HepG2 (cell line): ENCODE results near the gene ATOH8. TPM values are rescaled to one million over a fixed set of nuclear protein-coding genes. Genes with fewer than 3 reads are reported as not detected.

ENCODE experiments used
- ATAC-seq: fragments of 200-7000 bp; cut with Tn5 transposase; 3 replicates; pipeline ENCODE4 v1.9.1; 2020; ENCODE audit warnings: mild to moderate bottlenecking, moderate library complexity
- BruUV-seq: library from RNA; stranded (reverse); fragments of 400-500 nt; replicated peaks from 2 replicates; lab custom pipeline; 2021; lab: Mats Ljungman, UMichigan
- CTCF ChIA-PET: fragments of 300-600 bp; formaldehyde crosslinking; extraction: SDS; loops from one replicate; lab custom pipeline; 2021; ENCODE audit warnings: low total read pairs, inconsistent platforms, low intra/inter-chr PET ratio; lab: Yijun Ruan, JAX
- POLR2A ChIA-PET: fragments of 350-600 bp; sonication (Branson Sonifier 250); formaldehyde crosslinking; loops from one replicate; lab custom pipeline; 2020; ENCODE audit warnings: antibody characterized with exemption, inconsistent platforms; lab: Yijun Ruan, JAX
- DNase-seq: peaks from one replicate; pipeline ENCODE4 v3.0.0-alpha.2; 2015; ENCODE audit warnings: low spot score
- FAIRE-seq: peaks from 3 replicates; lab custom pipeline; 2011; peaks lifted over from hg19 to GRCh38; lab: Jason Lieb, UNC
- H2AFZ ChIP-seq: one replicate; pipeline ENCODE4 v1.6.1; 2011; ENCODE audit warnings: low read length, inconsistent platforms
- H3K27ac ChIP-seq: fragments of 300-600 bp; 3 replicates; pipeline ENCODE4 v1.8.0; 2011; ENCODE audit warnings: mixed run types, mild to moderate bottlenecking, mixed read lengths, low read length, inconsistent platforms; ENCODE audit not compliant: insufficient read depth; ENCODE audit errors: extremely low read length
- H3K27me3 ChIP-seq, 2 experiments: fragments of 200-600 bp in 1 of 2; 2 replicates in 1 of 2; 3 replicates in 1 of 2; pipeline versions ENCODE4 v1.6.0 to v1.8.0; 2011; ENCODE audit warnings: low read length in 2 of 2, mild to moderate bottlenecking in 2 of 2, moderate library complexity in 2 of 2, inconsistent platforms in 1 of 2; ENCODE audit not compliant: insufficient read depth in 2 of 2, control insufficient read depth in 1 of 2
- H3K36me3 ChIP-seq, 2 experiments: fragments of 200-600 bp in 1 of 2; replicated peaks in 1 of 2; 2 replicates in 1 of 2; 3 replicates in 1 of 2; pipeline versions ENCODE4 v1.5.1 to v1.8.0; 2011; ENCODE audit warnings: low read length in 2 of 2, inconsistent platforms in 1 of 2; ENCODE audit not compliant: insufficient read depth in 2 of 2, control insufficient read depth in 1 of 2
- H3K4me1 ChIP-seq: 2 replicates; pipeline ENCODE4 v1.5.1; 2012; ENCODE audit warnings: low read length, inconsistent platforms; ENCODE audit not compliant: insufficient read depth
- H3K4me2 ChIP-seq: 2 replicates; pipeline ENCODE4 v1.6.0; 2011; ENCODE audit warnings: low read depth, low read length, inconsistent platforms
- H3K4me3 ChIP-seq, 3 experiments: fragments of 200-600 bp in 1 of 3; sonication (generic), shearing (Covaris generic) in 1 of 3; replicated peaks in 1 of 3; 2 replicates each; pipeline ENCODE4 v1.5.1; 2011 to 2016; ENCODE audit warnings: low read length in 3 of 3, inconsistent platforms in 2 of 3, low read depth in 2 of 3, mild to moderate bottlenecking in 2 of 3, control low read depth in 1 of 3, mixed read lengths in 1 of 3; ENCODE audit not compliant: insufficient read depth in 1 of 3
- H3K79me2 ChIP-seq: one replicate; pipeline ENCODE4 v1.6.1; 2011; ENCODE audit warnings: low read length, inconsistent platforms; ENCODE audit not compliant: insufficient read depth
- H3K9ac ChIP-seq: 2 replicates; pipeline ENCODE4 v1.6.0; 2011; ENCODE audit warnings: mild to moderate bottlenecking, low read depth, low read length, inconsistent platforms; ENCODE audit not compliant: insufficient read depth
- H3K9me3 ChIP-seq: 2 replicates; pipeline ENCODE4 v1.5.1; 2012; ENCODE audit warnings: mild to moderate bottlenecking, low read length
- H4K20me1 ChIP-seq: 2 replicates; pipeline ENCODE4 v1.6.0; 2011; ENCODE audit warnings: inconsistent platforms, mild to moderate bottlenecking, low read length, moderate library complexity; ENCODE audit not compliant: insufficient read depth
- ATF4 ChIP-seq, 2 experiments: fragments of 450-650 bp in 1 of 2; sonication (generic) in 1 of 2; formaldehyde crosslinking; IDR thresholded peaks; 2 replicates each; pipeline versions ENCODE4 v1.5.0 to v1.8.0; 2020 to 2022; ENCODE audit warnings: mild to moderate bottlenecking in 1 of 2, missing genetic modification reagents in 1 of 2
- BATF2 ChIP-seq: sonication (generic); formaldehyde crosslinking; IDR thresholded peaks from 2 replicates; pipeline ENCODE4 v1.8.0; 2022; ENCODE audit warnings: mild to moderate bottlenecking, missing genetic modification reagents, moderate library complexity
- E2F2 ChIP-seq: sonication (generic); formaldehyde crosslinking; IDR thresholded peaks from 2 replicates; pipeline ENCODE4 v1.4.0; 2020; ENCODE audit warnings: missing genetic modification reagents, borderline replicate concordance
- ELF3 ChIP-seq: IDR thresholded peaks from 2 replicates; pipeline ENCODE4 v1.6.1; 2016; ENCODE audit warnings: missing genetic modification reagents, missing compliant biosample characterization
- FOXP1 ChIP-seq, 2 experiments: fragments of 450-650 bp in 1 of 2; IDR thresholded peaks; 2 replicates each; pipeline ENCODE4 v1.6.1; 2017 to 2018; ENCODE audit warnings: antibody characterized with exemption in 1 of 2
- KDM5A ChIP-seq: fragments of 200-600 bp; sonication (generic); IDR thresholded peaks from 2 replicates; pipeline ENCODE4 v1.7.0; 2018; ENCODE audit warnings: antibody characterized with exemption, mild to moderate bottlenecking, low read length, borderline replicate concordance
- NCOA2 ChIP-seq: sonication (generic); formaldehyde crosslinking; IDR thresholded peaks from 2 replicates; pipeline ENCODE4 v1.8.0; 2022; ENCODE audit warnings: inconsistent platforms
- PRDM4 ChIP-seq: sonication (generic); formaldehyde crosslinking; IDR thresholded peaks from 2 replicates; pipeline ENCODE4 v1.9.0; 2021; ENCODE audit warnings: missing genetic modification reagents, borderline replicate concordance
- SOX5 ChIP-seq: IDR thresholded peaks from 2 replicates; pipeline ENCODE4 v1.6.1; 2016; ENCODE audit warnings: borderline replicate concordance
- UBTF ChIP-seq: sonication (generic); formaldehyde crosslinking; IDR thresholded peaks from 2 replicates; pipeline ENCODE4 v1.4.0; 2020; ENCODE audit warnings: mild to moderate bottlenecking, missing genetic modification reagents
- ZNF225 ChIP-seq: sonication (generic); formaldehyde crosslinking; IDR thresholded peaks from 2 replicates; pipeline ENCODE4 v1.4.0; 2020; ENCODE audit warnings: mild to moderate bottlenecking, missing genetic modification reagents
- ZNF605 ChIP-seq: sonication (generic); formaldehyde crosslinking; IDR thresholded peaks from 2 replicates; pipeline ENCODE4 v1.8.0; 2022; ENCODE audit warnings: mild to moderate bottlenecking, missing genetic modification reagents
- ZNF629 ChIP-seq: sonication (generic); formaldehyde crosslinking; conservative IDR thresholded peaks from 2 replicates; pipeline ENCODE4 v1.5.0; 2020; ENCODE audit warnings: missing genetic modification reagents
- ZNF644 ChIP-seq: IDR thresholded peaks from 2 replicates; pipeline ENCODE4 v1.6.1; 2016; ENCODE audit warnings: low read depth
- ZNF768 ChIP-seq: sonication (generic); formaldehyde crosslinking; IDR thresholded peaks from 2 replicates; pipeline ENCODE4 v1.4.0; 2020; ENCODE audit warnings: missing genetic modification reagents
- ZNF850 ChIP-seq: sonication (generic); formaldehyde crosslinking; conservative IDR thresholded peaks from 2 replicates; pipeline ENCODE4 v1.9.0; 2021; ENCODE audit warnings: mild to moderate bottlenecking, missing genetic modification reagents
- WGBS: methylation state at CpG from one replicate; pipeline ENCODE4 v1.1.6; 2017; ENCODE audit warnings: low lambda C conversion rate; 5-methylcytosine and 5-hydroxymethylcytosine counted together
- in situ Hi-C: cut with HindIII; loops from 2 replicates; pipeline ENCODE4 v1.10.0; 2017; ENCODE audit warnings: low pct_unique_long_range_greater_than_20kb; ENCODE audit not compliant: extremely low pct_ligation_motif_present
- intact Hi-C: fragments of 100-400 bp; cut with micrococcal nuclease; formaldehyde crosslinking; loops from one replicate; pipeline ENCODE4 v1.10.0; 2022; ENCODE audit not compliant: unreplicated experiment
- polyA plus RNA-seq, 8 experiments: library from polyadenylated mRNA; depleted of rRNA in 3 of 8; stranded (reverse) in 7 of 8; unstranded in 1 of 8; fragments of >200 nt; fragmentation: Illumina TruSeq in 4 of 8; extraction: Trizol in 4 of 8; gene quantifications; 2 replicates each; pipeline versions ENCODE4 v1.2.1 to v1.2.3, GENCODE V29; 2011 to 2016; ENCODE audit warnings: low read depth in 4 of 8, missing spikeins in 1 of 8, mixed read lengths in 1 of 8; ENCODE audit not compliant: insufficient read depth in 1 of 8
- total RNA-seq, 5 experiments: library from RNA; depleted of rRNA; stranded (reverse); fragments of >200 nt; fragmentation: Illumina TruSeq; extraction: Trizol; gene quantifications; 2 replicates each; pipeline ENCODE4 v1.2.3, GENCODE V29; 2016; ENCODE audit warnings: low read depth in 1 of 5

ATOH8 gene
- total and polyA plus RNA-seq, 2 of the 13 experiments (the other 11 are each of a cell fraction or from before 2014, with no cell fraction given) = 0.13 to 0.61 TPM

- TF ChIP-seq PRDM4 (CRISPR knock-in tag) (no peak), E2F2 (CRISPR knock-in tag) (no peak), ZNF225 (no peak), ZNF850 (no peak), KDM5A (no peak)
Observed at GRCh38 chr2:85793584-85793983, 39.8 kb downstream of the ATOH8 start (continued).

GRCh38 chr2:85794038-85794441, 40.2 kb downstream of the ATOH8 start:
- Histone ChIP-seq H3K27me3 (no peaks in the 10 kb centered on the region; a peak in 1 of 5 replicates), H3K4me1 (peaks cover 57% of the 10 kb centered on the region), H3K4me2 (0 out of 2 replicates have a peak overlapping the region, but pooled peaks have one; percentile 23), H3K9me3 (no peaks in the 10 kb centered on the region), H3K9ac (no peak overlapping the region), H3K27ac (no peak overlapping the region), H3K79me2 (no peaks in the 10 kb centered on the region), H4K20me1 (no peaks in the 10 kb centered on the region), H3K4me3 (no peak overlapping the region), H3K36me3 (no peaks in the 10 kb centered on the region), H2AFZ (no peak overlapping the region)
- BruUV-seq = no TSS peak
- ChIA-PET POLR2A (interaction anchor here (1.5 to 2.0 kb wide), 2 partner anchors 12 to 22 kb away, joined by 3 to 9 read pairs; no protein-coding TSS in a partner anchor), CTCF (no interaction called here)
- ATAC-seq (peak; percentile 50), DNase-seq (peak; percentile 96), FAIRE-seq (peak; percentile 53)
- 12% methylated on average over 3 of the region's 3 CpGs for WGBS
- in situ Hi-C loops (no loop called here), intact Hi-C loops (loop anchor here (1.0 kb wide), 1 partner anchor 41 kb away; the partner anchor contains the start of gene ATOH8)
- TF ChIP-seq ATF4 (CRISPR knock-in tag; IDR thresholded peaks at IDR 0.05) (no peak), ZNF644 (CRISPR knock-in tag) (peak; percentile 42; the same call in 1 of the 2 replicates), ZNF629 (CRISPR knock-in tag) (no peak), SOX5 (CRISPR knock-in tag) (peak; percentile 41; the same call in 1 of the 2 replicates), FOXP1 (IDR thresholded peaks at IDR 0.05) (no peak), FOXP1 (CRISPR knock-in tag; IDR thresholded peaks at IDR 0.05) (no peak), BATF2 (CRISPR knock-in tag) (no peak), ZNF605 (no peak), ELF3 (peak; percentile 42; the same call in 1 of the 2 replicates), NCOA2 (CRISPR knock-in tag) (peak; percentile 36; the same call in 1 of the 2 replicates), ZNF768 (CRISPR knock-in tag) (no peak), UBTF (0 out of 2 replicates have a peak, but pooled peaks have one; percentile 11)
